AG09309 (cell line): ENCODE results near the gene ARHGEF38.

Experiments
- DNase-seq: peaks from one replicate; pipeline ENCODE4 v3.0.0-alpha.2; 2010; ENCODE audit warnings: low read depth
- H3K4me3 ChIP-seq: 2 replicates; pipeline ENCODE4 v1.5.1; 2011; ENCODE audit warnings: mild to moderate bottlenecking, low read depth, low read length, moderate library complexity; ENCODE audit not compliant: control insufficient read depth
- CTCF ChIP-seq: IDR thresholded peaks from 2 replicates; pipeline ENCODE4 v1.5.1; 2011; ENCODE audit warnings: mild to moderate bottlenecking, low read depth, low read length, inconsistent platforms; ENCODE audit not compliant: insufficient read depth, control insufficient read depth; ENCODE audit errors: missing control alignments

ARHGEF38 gene

GRCh38 chr4:105569057-105569865 is 16.8 kb downstream of the ARHGEF38 start:
- no peak for DNase-seq
- TF ChIP-seq CTCF: no peak
- H3K4me3 ChIP-seq: no peak overlapping the region

- no peak overlapping the region for H3K4me3 ChIP-seq
- DNase-seq: no peak
- TF ChIP-seq CTCF: no peak
Observed at GRCh38 chr4:105569866-105570236, 17.4 kb downstream of the ARHGEF38 start.

GRCh38 chr4:105572296-105572695 is 19.9 kb downstream of the ARHGEF38 start:
- H3K4me3 ChIP-seq: no peak overlapping the region
- TF ChIP-seq CTCF: no peak
- DNase-seq: no peak

DNA sequence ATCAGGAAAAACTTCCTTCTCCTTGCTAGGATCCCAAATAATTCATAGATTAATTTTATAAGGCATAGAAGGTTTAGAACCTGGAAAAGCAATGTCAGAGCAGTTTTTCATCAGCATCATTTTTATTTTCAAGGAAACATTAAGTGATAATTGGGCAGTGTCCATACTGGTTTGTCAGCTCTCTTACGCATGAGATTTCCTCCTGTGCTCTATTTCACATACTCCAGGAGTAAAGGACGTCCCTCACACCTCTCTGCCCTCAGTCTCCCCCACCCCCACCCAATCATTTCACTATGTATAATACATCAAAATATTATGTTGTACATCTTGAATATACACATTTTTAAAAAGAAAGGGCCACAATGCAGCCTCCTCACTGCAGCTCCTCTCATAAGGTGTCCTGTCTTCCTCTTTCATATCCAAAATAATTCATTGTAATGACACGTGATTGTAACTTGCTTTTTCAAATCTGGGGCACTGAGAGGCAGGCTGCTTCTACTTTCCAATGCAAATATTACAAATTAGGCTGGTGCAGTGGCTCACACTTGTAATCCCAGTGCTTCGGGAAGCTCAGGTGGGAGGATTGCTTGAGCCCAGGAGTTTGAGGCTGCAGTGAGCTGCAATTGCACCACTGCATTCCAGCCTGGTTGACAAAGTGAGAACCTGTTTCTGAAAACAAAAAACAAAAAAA is 34.4 kb downstream of the ARHGEF38 start:
- DNase-seq: no peak
- TF ChIP-seq CTCF: no peak
- H3K4me3 ChIP-seq: no peak overlapping the region

DNA sequence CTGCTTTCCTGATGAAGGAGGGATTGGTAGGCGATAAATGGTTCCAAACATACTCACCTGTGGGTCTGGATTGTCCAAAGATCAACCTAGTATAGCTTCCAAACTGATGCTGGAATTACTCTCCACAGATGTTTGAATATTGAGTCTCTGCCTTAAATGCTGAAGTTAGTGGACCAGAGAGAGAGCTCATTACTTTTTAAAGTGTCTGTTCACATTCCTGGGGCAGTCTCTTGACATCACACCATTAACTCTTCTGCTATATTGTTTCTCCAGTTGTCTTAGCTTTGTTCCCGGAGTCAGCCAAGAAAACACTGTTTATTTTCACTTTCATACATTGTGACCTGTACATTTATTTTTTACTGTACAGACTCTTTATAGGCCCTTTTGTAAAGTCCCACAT is 35.4 kb downstream of the ARHGEF38 start:
- no peak for TF ChIP-seq CTCF
- H3K4me3 ChIP-seq: no peak overlapping the region
- DNase-seq: no peak

- H3K4me3 ChIP-seq: no peak overlapping the region
- TF ChIP-seq CTCF: no peak
- DNase-seq: no peak
Observed at GRCh38 chr4:105588252-105588651, 35.8 kb downstream of the ARHGEF38 start.
